KBM-7 (cell line): Measurements from ENCODE around the gene MAP3K7.
A peak's percentile ranks its signal among the peaks of the same experiment; 100 is the strongest.

Experiments used
- DNase-seq: peaks from one replicate; pipeline ENCODE4 v3.0.0-alpha.2; 2015
- in situ Hi-C: fragments of 300-500 bp; cut with MboI; formaldehyde crosslinking; loops from 2 replicates; pipeline ENCODE4 v1.14.3; 2020; ENCODE audit warnings: low sequenced_read_pairs, low pct_unique_long_range_greater_than_20kb, mixed read lengths

The MAP3K7 gene

GRCh38 chr6:90493332-90493731 is 93.5 kb downstream of the MAP3K7 start:
- in situ Hi-C loops: no loop called here
- no peak for DNase-seq

- in situ Hi-C loops: no loop called here
- DNase-seq: no peak
Observed at GRCh38 chr6:90492798-90493197, 94.1 kb downstream of the MAP3K7 start.

GRCh38 chr6:90492369-90492768 is 94.5 kb downstream of the MAP3K7 start:
- in situ Hi-C loops: no loop called here
- no peak for DNase-seq

- in situ Hi-C loops: no loop called here
- no peak for DNase-seq
Observed at GRCh38 chr6:90490030-90490716, 96.7 kb downstream of the MAP3K7 start.

- in situ Hi-C loops: no loop called here
- DNase-seq: no peak
Observed at GRCh38 chr6:90488816-90489215, 98.1 kb downstream of the MAP3K7 start.

GRCh38 chr6:90485635-90486277 is 101.1 kb downstream of the MAP3K7 start:
- DNase-seq: peak; percentile 18
- in situ Hi-C loops: no loop called here

GRCh38 chr6:90484903-90485302 is 102.0 kb downstream of the MAP3K7 start:
- no peak for DNase-seq
- in situ Hi-C loops: no loop called here

GRCh38 chr6:90484385-90484784 is 102.5 kb downstream of the MAP3K7 start:
- no peak for DNase-seq
- in situ Hi-C loops: no loop called here

GRCh38 chr6:90483956-90484355 is 102.9 kb downstream of the MAP3K7 start:
- DNase-seq: no peak
- in situ Hi-C loops: no loop called here

GRCh38 chr6:90483116-90483839 is 103.6 kb downstream of the MAP3K7 start:
- in situ Hi-C loops: no loop called here
- no peak for DNase-seq

- in situ Hi-C loops: no loop called here
- no peak for DNase-seq
Observed at GRCh38 chr6:90480666-90481065, 106.2 kb downstream of the MAP3K7 start.

- DNase-seq: no peak
- in situ Hi-C loops: loop anchor here (10.0 kb wide), 1 partner anchor 535 kb away; no protein-coding TSS in a partner anchor
Observed at GRCh38 chr6:90479603-90479926, 107.3 kb downstream of the MAP3K7 start.

GRCh38 chr6:90478789-90479602 is 107.9 kb downstream of the MAP3K7 start:
- in situ Hi-C loops: loop anchor here (10.0 kb wide), 1 partner anchor 534 kb away; no protein-coding TSS in a partner anchor
- DNase-seq: peak; percentile 87

- in situ Hi-C loops: loop anchor here (10.0 kb wide), 1 partner anchor 533 kb away; no protein-coding TSS in a partner anchor
- DNase-seq: no peak
Observed at GRCh38 chr6:90478278-90478677, 108.6 kb downstream of the MAP3K7 start.

GRCh38 chr6:90477366-90477765 is 109.5 kb downstream of the MAP3K7 start:
- no peak for DNase-seq
- in situ Hi-C loops: loop anchor here (10.0 kb wide), 1 partner anchor 533 kb away; no protein-coding TSS in a partner anchor

- in situ Hi-C loops: loop anchor here (10.0 kb wide), 1 partner anchor 528 kb away; no protein-coding TSS in a partner anchor
- no peak for DNase-seq
Observed at GRCh38 chr6:90472716-90473115, 114.2 kb downstream of the MAP3K7 start.

- DNase-seq: no peak
- in situ Hi-C loops: loop anchor here (10.0 kb wide), 1 partner anchor 526 kb away; no protein-coding TSS in a partner anchor
Observed at GRCh38 chr6:90471263-90471662, 115.6 kb downstream of the MAP3K7 start.

GRCh38 chr6:90469906-90470305 is 117.0 kb downstream of the MAP3K7 start:
- no peak for DNase-seq
- in situ Hi-C loops: loop anchor here (10.0 kb wide), 1 partner anchor 525 kb away; no protein-coding TSS in a partner anchor

GRCh38 chr6:90468859-90469258 is 118.0 kb downstream of the MAP3K7 start:
- in situ Hi-C loops: no loop called here

More at GRCh38 chr6:90468859-90469258, 118.0 kb downstream of the MAP3K7 start:
- DNase-seq: no peak
